Activated naive CD4-positive, alpha-beta T cell treated with anti-CD3 and anti-CD28 coated beads, Interleukin-2, amount 10 ng/mL, durations not matched to agents 7 days and 5 days (primary cell): ENCODE data around the gene CARD19.
"Not testable (repeated sequence)": the region's sequence is repeated elsewhere in the genome, so short reads cannot be mapped to it uniquely, and the experiment has no call there.

ENCODE experiments used
- CTCF ChIA-PET: fragments of 350-600 bp; sonication (Branson Sonifier 250); formaldehyde crosslinking; loops from one replicate; lab custom pipeline; 2021; ENCODE audit warnings: antibody characterized with exemption; lab: Charles Lee
- DNase-seq: peaks from one replicate; pipeline ENCODE4 v3.0.0-alpha.2; 2020
- H3K27ac Mint-ChIP-seq: one replicate; pipeline ENCODE4 v1.8.0; 2021; ENCODE audit warnings: mild to moderate bottlenecking, moderate library complexity, mixed read lengths
- H3K27me3 Mint-ChIP-seq: one replicate; pipeline ENCODE4 v1.8.0; 2021; ENCODE audit warnings: mild to moderate bottlenecking, mixed read lengths
- H3K36me3 Mint-ChIP-seq: one replicate; pipeline ENCODE4 v1.8.0; 2021; ENCODE audit warnings: mixed read lengths
- H3K4me1 Mint-ChIP-seq: one replicate; pipeline ENCODE4 v1.8.0; 2021; ENCODE audit warnings: mixed read lengths
- H3K4me3 Mint-ChIP-seq: one replicate; pipeline ENCODE4 v1.8.0; 2021; ENCODE audit warnings: mild to moderate bottlenecking, moderate library complexity, mixed read lengths
- H3K9me3 Mint-ChIP-seq: one replicate; pipeline ENCODE4 v1.8.0; 2021; ENCODE audit warnings: mixed read lengths

CARD19 gene

GRCh38 chr9:93095205-93096130 lies 549 bp upstream of the CARD19 start:
- peaks cover 77% of the 10 kb centered on the region for H3K4me1 Mint-ChIP-seq
- H3K27me3 Mint-ChIP-seq, result no peaks in the 10 kb centered on the region
- H3K9me3 Mint-ChIP-seq, result peaks cover 14% of the 10 kb centered on the region
- H3K27ac Mint-ChIP-seq, result peak overlapping the region; percentile 98
- CTCF ChIA-PET, result interaction anchor here (0.7 to 1.2 kb wide), 3 partner anchors 12 to 31 kb away, joined by 3 to 7 read pairs (median 4); no protein-coding TSS in a partner anchor
- H3K36me3 Mint-ChIP-seq, result peaks cover 26% of the 10 kb centered on the region
- H3K4me3 Mint-ChIP-seq, result peak overlapping the region; percentile 83
- DNase-seq, result peak; percentile 100

GRCh38 chr9:93096811-93097382 lies 880 bp downstream of the CARD19 start:
- Mint-ChIP-seq H3K27me3 (no peaks in the 10 kb centered on the region), H3K4me1 (peaks cover 69% of the 10 kb centered on the region), H3K9me3 (peaks cover 4% of the 10 kb centered on the region), H3K36me3 (peaks cover 25% of the 10 kb centered on the region), H3K27ac (peak overlapping the region; percentile 93), H3K4me3 (peak overlapping the region; percentile 83)
- no peak for DNase-seq
- CTCF ChIA-PET, result interaction anchor here (0.7 to 2.9 kb wide), 4 partner anchors 11 to 142 kb away, joined by 3 to 20 read pairs (median 4); no protein-coding TSS in a partner anchor

GRCh38 chr9:93097511-93098201 lies 1.6 kb downstream of the CARD19 start:
- peak; percentile 25 for DNase-seq
- H3K36me3 Mint-ChIP-seq, result peaks cover 26% of the 10 kb centered on the region

GRCh38 chr9:93098236-93098946 lies 2.4 kb downstream of the CARD19 start:
- CTCF ChIA-PET, result interaction anchor here (0.9 to 2.9 kb wide), 5 partner anchors 10 to 144 kb away, joined by 3 to 20 read pairs (median 3); no protein-coding TSS in a partner anchor
- peak overlapping the region; percentile 83 for H3K4me3 Mint-ChIP-seq
- peak; percentile 66 for DNase-seq
- H3K9me3 Mint-ChIP-seq, result peaks cover 4% of the 10 kb centered on the region
- H3K36me3 Mint-ChIP-seq, result peaks cover 29% of the 10 kb centered on the region
- peaks cover 65% of the 10 kb centered on the region for H3K4me1 Mint-ChIP-seq
- no peaks in the 10 kb centered on the region for H3K27me3 Mint-ChIP-seq
- peak overlapping the region; percentile 93 for H3K27ac Mint-ChIP-seq

More at GRCh38 chr9:93097511-93098201, 1.6 kb downstream of the CARD19 start:
- H3K27ac Mint-ChIP-seq, result peak overlapping the region; percentile 93
- no peaks in the 10 kb centered on the region for H3K27me3 Mint-ChIP-seq
- H3K4me1 Mint-ChIP-seq, result peaks cover 67% of the 10 kb centered on the region
- H3K4me3 Mint-ChIP-seq, result peak overlapping the region; percentile 83
- CTCF ChIA-PET, result interaction anchor here (0.7 to 2.9 kb wide), 5 partner anchors 11 to 143 kb away, joined by 3 to 20 read pairs (median 4); no protein-coding TSS in a partner anchor
- no peaks in the 10 kb centered on the region for H3K9me3 Mint-ChIP-seq

- peak overlapping the region; percentile 56 for H3K27ac Mint-ChIP-seq
- CTCF ChIA-PET, result interaction anchor here (0.9 to 2.9 kb wide), 4 partner anchors 8 to 133 kb away, joined by 3 to 20 read pairs (median 5); no protein-coding TSS in a partner anchor
- peaks cover 59% of the 10 kb centered on the region for H3K4me1 Mint-ChIP-seq
- H3K4me3 Mint-ChIP-seq, result peak overlapping the region; percentile 46
- peaks cover 38% of the 10 kb centered on the region for H3K36me3 Mint-ChIP-seq
- peak; percentile 9 for DNase-seq
- H3K9me3 Mint-ChIP-seq, result peaks cover 15% of the 10 kb centered on the region
- no peaks in the 10 kb centered on the region for H3K27me3 Mint-ChIP-seq
Observed at GRCh38 chr9:93099551-93100275, 3.7 kb downstream of the CARD19 start.

- H3K27me3 Mint-ChIP-seq, result no peaks in the 10 kb centered on the region
- peaks cover 43% of the 10 kb centered on the region for H3K36me3 Mint-ChIP-seq
- no peak for DNase-seq
- no peak overlapping the region for H3K4me3 Mint-ChIP-seq
- peaks cover 59% of the 10 kb centered on the region for H3K4me1 Mint-ChIP-seq
- no peak overlapping the region for H3K27ac Mint-ChIP-seq
- H3K9me3 Mint-ChIP-seq, result peaks cover 19% of the 10 kb centered on the region
- CTCF ChIA-PET, result no interaction called here
Observed at GRCh38 chr9:93100276-93100636, 4.2 kb downstream of the CARD19 start.

DNA sequence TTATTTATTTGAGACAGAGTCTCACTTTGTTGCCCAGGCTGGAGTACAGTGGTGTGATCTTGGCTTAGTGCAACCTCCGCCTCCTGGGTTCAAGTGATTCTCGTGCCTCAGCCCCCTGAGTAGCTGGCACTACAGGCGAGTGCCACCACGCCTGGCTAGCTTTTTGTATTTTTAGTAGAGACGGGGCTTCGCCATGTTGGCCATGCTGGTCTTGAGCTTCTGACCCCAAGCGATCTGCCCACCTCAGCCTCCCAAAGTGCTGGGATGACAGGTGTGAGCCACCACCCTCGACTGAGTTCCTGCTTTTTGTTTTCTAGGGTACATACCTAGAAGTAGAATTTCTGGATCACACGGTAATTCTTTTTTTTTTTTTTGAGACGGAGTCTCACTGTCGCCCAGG lies 5.1 kb downstream of the CARD19 start:
- DNase-seq, CTCF ChIA-PET, H3K27ac Mint-ChIP-seq, H3K27me3 Mint-ChIP-seq, H3K4me3 Mint-ChIP-seq: not testable (repeated sequence)
- Mint-ChIP-seq H3K9me3 (peaks cover 21% of the 10 kb centered on the region), H3K36me3 (peaks cover 48% of the 10 kb centered on the region), H3K4me1 (peaks cover 68% of the 10 kb centered on the region)

DNA sequence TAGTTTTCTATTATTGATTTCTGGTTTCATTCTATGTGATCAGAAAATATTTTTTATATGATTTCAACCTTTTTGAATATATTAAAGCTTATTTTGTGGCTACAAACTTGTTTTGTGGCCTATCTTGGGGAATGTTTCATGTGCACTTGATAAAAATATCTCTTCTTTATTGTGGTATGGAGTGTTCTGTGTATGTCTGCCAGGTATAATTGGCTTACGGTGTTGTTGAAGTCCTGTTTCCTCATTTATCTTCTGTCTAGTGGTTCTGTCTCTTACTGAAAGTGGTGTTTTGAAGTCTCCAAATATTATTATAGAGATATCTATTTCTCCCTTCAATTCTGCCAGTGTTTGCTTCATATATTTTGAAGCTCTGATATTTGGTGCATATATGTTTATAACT lies 9.6 kb downstream of the CARD19 start:
- no peak for DNase-seq
- no peak overlapping the region for H3K4me3 Mint-ChIP-seq
- H3K9me3 Mint-ChIP-seq, result peaks cover 21% of the 10 kb centered on the region
- peaks cover 65% of the 10 kb centered on the region for H3K4me1 Mint-ChIP-seq
- H3K27me3 Mint-ChIP-seq, result no peaks in the 10 kb centered on the region
- CTCF ChIA-PET, result no interaction called here
- peak overlapping the region; percentile 50 for H3K27ac Mint-ChIP-seq
- H3K36me3 Mint-ChIP-seq, result peaks cover 56% of the 10 kb centered on the region

GRCh38 chr9:93107151-93107824 lies 11.3 kb downstream of the CARD19 start:
- no peak overlapping the region for H3K4me3 Mint-ChIP-seq
- DNase-seq, result no peak
- no peak overlapping the region for H3K27ac Mint-ChIP-seq
- H3K9me3 Mint-ChIP-seq, result peaks cover 21% of the 10 kb centered on the region
- H3K27me3 Mint-ChIP-seq, result no peaks in the 10 kb centered on the region
- CTCF ChIA-PET, result interaction anchor here (1.0 to 4.1 kb wide), 10 partner anchors 9 to 125 kb away, joined by 3 to 39 read pairs (median 6); no protein-coding TSS in a partner anchor
- peaks cover 64% of the 10 kb centered on the region for H3K4me1 Mint-ChIP-seq
- H3K36me3 Mint-ChIP-seq, result peaks cover 54% of the 10 kb centered on the region

- Mint-ChIP-seq H3K27me3 (no peaks in the 10 kb centered on the region), H3K36me3 (peaks cover 51% of the 10 kb centered on the region), H3K9me3 (peaks cover 21% of the 10 kb centered on the region), H3K4me1 (peaks cover 60% of the 10 kb centered on the region), H3K27ac (peak overlapping the region; percentile 73), H3K4me3 (no peak overlapping the region)
- CTCF ChIA-PET, result interaction anchor here (1.0 to 4.1 kb wide), 11 partner anchors 10 to 195 kb away, joined by 3 to 39 read pairs (median 8); no protein-coding TSS in a partner anchor
- DNase-seq, result no peak
Observed at GRCh38 chr9:93107825-93108161, 11.8 kb downstream of the CARD19 start.

GRCh38 chr9:93108291-93109041 lies 12.4 kb downstream of the CARD19 start:
- Mint-ChIP-seq H3K4me3 (no peak overlapping the region), H3K36me3 (peaks cover 47% of the 10 kb centered on the region), H3K9me3 (peaks cover 17% of the 10 kb centered on the region), H3K27ac (peak overlapping the region; percentile 73), H3K27me3 (no peaks in the 10 kb centered on the region), H3K4me1 (peaks cover 54% of the 10 kb centered on the region)
- DNase-seq, result peak; percentile 48
- CTCF ChIA-PET, result interaction anchor here (0.6 to 4.1 kb wide), 42 partner anchors 9 to 895 kb away, joined by 3 to 39 read pairs (median 5); no protein-coding TSS in a partner anchor
